M059J (cell line): Measurements from ENCODE around the gene MTHFSD. TPM values are rescaled to one million over a fixed set of nuclear protein-coding genes. Genes with fewer than 3 reads are reported as not detected.

ENCODE experiments used
- DNase-seq: peaks from one replicate; pipeline ENCODE4 v3.0.0-alpha.2; 2012; ENCODE audit warnings: low read depth
- total RNA-seq: library from RNA; depleted of rRNA; stranded (reverse); fragments of >200 nt; shearing (Covaris generic); gene quantifications from 2 replicates; pipeline ENCODE4 v1.2.3, GENCODE V29; 2014

MTHFSD gene
- total RNA-seq, 1 experiment from 2014 or later: 18.3 TPM

GRCh38 chr16:86502856-86503748, 51.9 kb downstream of the MTHFSD start:
- no peak for DNase-seq

DNA sequence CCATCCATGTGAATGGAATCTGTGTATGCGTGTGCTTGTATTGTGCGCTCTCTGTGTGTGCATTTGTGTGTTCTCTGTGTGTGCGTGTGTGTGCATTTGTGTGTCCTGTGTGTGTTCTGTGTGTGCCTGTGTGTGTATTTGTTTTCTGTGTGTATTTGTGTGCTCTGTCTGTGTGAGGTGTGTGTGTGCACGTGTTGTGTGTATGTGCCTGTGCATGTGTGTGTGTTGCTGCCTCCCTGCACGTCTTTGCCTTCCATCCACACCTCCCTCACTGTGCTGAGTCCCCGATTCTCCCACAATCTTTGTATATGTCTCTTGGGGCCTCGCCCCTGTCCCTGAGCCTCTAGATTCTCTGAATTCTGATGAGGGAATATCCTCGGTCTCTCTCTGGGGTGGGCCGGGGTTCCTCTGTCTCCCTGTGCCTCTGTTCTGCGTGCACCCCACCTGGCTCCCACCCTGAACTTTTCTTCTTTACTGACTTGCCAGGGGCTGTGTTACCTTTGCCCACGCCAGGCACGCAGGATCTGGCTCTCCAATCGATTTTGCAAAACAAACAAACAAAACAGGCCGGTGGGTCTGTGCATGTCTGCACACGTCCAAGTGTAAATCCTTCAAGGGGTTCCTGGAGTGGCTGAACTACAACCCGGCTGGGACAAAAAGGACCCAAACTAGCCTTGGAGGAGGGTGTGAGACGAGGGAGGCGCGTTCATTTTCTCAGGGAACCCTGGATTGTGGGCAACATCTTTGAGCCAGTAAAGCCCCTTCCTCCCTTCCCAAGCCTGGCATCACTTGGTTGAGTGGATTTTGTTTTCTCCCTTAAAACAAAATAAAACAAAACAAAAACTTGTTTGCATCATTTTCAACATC, 52.8 kb downstream of the MTHFSD start:
- no peak for DNase-seq

DNA sequence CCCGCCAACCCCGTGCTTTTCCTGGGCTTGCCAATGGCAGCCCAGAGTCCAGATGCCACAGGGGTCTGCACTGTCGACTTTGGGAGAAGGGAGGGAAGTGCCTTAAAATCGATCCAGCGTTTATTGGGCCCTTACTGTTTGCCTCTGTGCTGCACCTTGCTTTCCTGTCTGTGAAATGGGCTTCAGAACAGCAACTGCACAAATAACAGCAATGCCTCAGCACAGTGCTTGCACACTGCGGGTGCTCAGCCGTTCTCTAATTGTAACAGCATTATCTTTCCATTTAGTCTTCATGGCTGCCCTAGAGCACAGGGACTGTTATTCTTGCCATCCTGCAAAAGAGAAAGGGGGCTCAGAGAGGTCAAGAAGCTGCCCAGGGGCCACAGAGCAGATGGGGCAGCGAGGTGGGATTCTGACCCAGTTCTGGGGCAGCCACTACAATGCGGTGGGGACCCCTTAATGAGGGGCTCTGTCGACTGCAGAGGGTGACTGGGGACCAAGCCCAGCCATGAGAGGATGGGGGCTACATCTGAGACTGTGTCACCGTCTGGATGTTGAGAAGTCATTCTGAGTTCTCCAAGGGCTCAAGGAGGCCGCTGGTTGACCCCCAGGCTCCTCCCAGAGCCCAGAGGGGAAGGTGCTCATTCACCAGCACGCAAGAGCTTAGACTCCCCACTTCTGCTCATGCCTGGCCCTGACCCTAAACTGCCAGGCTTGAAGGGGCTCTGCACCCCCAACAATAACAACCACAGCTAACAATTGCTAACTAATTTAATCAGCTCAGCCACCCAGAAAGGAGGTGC, 54.1 kb downstream of the MTHFSD start:
- DNase-seq: no peak

DNA sequence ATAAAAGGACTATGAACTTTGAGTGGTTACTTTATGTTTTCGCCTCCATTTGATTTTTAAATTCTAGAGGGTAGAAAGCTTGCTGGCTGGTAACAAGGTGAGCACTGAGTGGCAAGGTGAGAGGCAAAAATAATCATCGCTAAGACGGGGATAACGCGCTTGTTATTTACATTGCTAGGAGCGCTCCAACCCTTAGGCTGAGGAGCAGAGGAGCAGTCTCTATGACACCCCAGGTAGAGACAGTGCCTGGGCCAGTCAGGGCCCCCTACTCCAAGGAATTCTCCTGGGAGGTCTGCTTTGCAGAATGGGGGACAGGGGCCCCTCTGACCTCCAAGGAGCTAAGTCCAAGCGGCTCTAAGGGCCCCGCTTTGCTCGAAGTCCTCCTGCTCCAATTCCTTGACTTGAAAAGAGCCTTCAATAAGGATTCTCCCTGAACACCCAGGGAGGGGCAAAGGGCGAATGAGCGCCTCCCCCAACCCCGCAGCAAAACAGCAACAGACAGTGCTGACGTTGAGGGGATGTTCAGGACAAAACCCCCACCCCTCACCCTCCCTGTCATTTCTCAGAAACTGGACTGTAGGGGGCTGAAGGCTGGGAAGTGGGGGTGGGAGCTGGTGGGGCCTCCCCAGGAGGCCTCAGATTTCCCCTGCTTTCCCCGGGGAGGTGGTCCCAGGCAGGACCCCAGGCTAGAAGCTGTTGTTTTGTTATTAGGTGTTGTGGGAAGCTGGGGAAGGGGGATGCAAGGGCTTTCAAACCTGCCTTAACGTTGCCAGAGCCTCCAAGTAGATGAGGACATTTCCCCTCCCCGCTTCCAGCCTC, 54.9 kb downstream of the MTHFSD start:
- no peak for DNase-seq

- DNase-seq: no peak
Observed at GRCh38 chr16:86499440-86499786, 55.6 kb downstream of the MTHFSD start.

DNA sequence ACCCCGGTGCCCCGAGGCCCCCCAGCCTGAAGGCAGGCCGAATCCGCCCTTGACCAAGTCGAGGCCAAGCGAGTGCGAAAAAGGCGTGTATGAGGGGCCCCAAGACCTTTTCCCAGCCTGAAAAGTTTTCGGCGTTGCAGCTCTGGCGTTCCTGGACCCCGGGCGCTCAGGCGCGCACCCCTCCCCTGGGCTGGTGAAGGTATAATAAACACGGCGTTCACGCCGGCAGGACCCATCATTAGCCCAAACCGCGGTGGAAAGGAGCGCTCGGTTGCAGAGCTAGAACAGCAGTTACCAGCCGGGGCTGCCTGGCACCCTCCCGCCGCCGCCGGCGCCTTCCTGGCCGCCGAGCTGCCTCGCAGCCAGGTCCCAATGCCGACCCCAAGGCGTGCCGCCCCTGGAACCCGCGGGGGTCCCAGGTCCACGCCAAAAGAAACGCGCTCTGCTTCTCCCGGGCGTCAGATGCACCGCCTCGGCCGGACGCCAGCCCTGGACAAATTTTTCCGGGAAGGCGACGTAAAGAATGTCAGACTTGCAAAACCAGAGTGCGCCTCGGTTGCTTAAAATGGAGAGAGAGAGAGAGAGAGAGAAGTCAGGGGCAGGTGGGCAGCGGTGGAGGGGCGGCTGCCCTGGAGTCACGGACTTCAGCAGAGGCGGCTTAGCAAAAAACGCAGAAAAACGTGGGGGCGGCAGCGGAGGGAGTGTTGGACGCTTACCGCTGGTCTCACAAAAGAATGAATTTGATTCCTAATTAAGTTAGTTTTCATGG, 56.2 kb downstream of the MTHFSD start:
- no peak for DNase-seq

GRCh38 chr16:86498155-86498670, 56.8 kb downstream of the MTHFSD start:
- no peak for DNase-seq

- no peak for DNase-seq
Observed at GRCh38 chr16:86497551-86498021, 57.4 kb downstream of the MTHFSD start.

DNA sequence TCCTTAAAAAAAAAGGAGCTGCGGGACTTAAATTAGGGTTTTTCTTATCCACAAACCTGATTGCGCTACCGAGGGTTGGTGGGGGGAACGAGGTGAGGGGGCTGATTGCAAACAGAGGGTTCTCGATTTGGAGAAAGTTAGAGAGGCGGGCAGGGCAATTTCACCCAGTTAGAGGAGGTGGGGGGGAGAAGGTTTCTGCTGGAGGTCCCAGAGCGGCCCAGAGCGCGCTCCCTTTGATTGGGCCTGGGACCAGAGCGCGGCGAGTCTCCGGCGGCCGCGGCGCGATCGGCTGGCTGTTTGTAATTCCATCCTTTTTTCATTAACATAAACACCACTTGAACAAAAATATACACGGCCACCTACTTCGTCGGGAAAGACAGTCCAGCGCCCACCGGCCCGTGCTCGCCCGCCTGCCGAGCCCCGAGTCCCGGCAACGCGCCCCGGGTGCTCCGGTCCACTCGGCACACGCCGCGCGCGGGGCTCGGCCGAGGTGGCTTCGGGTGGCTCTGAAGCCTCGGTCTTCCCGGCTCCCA, 58.0 kb downstream of the MTHFSD start:
- no peak for DNase-seq

- no peak for DNase-seq
Observed at GRCh38 chr16:86496262-86496928, 58.6 kb downstream of the MTHFSD start.

GRCh38 chr16:86495756-86496261, 59.2 kb downstream of the MTHFSD start:
- DNase-seq: no peak

- DNase-seq: no peak
Observed at GRCh38 chr16:86495357-86495701, 59.7 kb downstream of the MTHFSD start.

GRCh38 chr16:86494565-86495356, 60.3 kb downstream of the MTHFSD start:
- DNase-seq: no peak

- no peak for DNase-seq
Observed at GRCh38 chr16:86494039-86494564, 60.9 kb downstream of the MTHFSD start.

DNA sequence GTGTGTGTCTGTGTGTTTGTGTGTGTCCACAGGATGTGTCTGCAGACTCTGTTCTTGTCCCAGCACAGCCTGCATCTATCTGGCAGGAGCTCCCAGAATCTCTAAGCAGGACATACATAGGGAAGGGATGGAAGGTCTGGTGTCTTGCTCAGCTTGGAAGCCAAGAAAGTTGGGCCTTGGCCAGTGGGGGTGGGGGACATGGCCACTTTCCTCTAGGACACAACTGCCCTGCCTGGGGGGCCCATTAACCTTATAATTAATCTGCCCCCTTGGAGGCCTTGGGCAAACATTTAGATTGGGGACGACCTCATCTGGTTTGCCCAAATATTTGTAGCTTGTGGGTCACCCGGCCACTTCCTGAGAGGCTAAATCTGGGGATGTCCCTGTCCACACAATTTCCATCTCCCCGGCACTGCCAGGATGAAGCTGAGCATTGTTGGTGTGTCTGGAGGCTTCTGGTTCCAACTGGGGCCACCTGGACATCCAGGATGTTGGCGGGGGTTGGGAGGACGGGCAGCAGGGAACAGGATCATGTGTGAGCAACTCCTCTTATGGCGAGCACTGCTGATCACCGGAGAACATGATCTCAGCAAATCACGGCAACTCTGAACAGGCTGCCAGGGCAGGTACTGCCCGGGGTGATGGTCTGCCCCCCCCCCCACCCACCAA, 61.9 kb downstream of the MTHFSD start:
- DNase-seq: no peak

GRCh38 chr16:86492267-86492960, 62.6 kb downstream of the MTHFSD start:
- no peak for DNase-seq

DNA sequence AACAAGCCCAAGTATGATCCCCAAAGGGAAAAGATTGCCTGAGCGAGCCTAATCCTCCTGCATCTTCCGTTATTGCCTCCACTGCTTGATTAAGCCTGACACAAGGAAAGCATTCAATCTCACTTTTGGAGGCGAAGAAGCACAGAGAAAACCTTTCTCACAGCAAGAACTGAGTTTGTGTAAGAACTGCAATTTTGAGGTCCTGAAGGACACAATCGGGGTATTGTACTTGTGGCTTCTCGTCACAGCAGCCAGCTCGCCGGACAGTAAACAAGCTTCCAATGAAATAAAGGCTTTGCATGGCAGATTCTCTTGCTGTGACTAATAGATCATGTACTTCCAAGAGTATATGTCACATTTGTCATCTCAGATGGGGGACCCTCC, 63.4 kb downstream of the MTHFSD start:
- DNase-seq: peak; percentile 50
